HG02840 (cell line): ENCODE results near the gene RUNDC1.
"Not testable (repeated sequence)": the region's sequence is repeated elsewhere in the genome, so short reads cannot be mapped to it uniquely, and the experiment has no call there.

ENCODE experiments used
- ATAC-seq: cut with Tn5 transposase; IDR thresholded peaks from one replicate; pipeline ENCODE4 v1.9.1; 2021; ENCODE audit warnings: mild to moderate bottlenecking, moderate library complexity, moderate number of reproducible peaks; ENCODE audit not compliant: unreplicated experiment, low FRiP score

RUNDC1 gene

GRCh38 chr17:42989726-42990652 lies 9.6 kb downstream of the RUNDC1 start:
- ATAC-seq = no peak

- ATAC-seq = no peak
Measured at GRCh38 chr17:42991471-42991870, 11.1 kb downstream of the RUNDC1 start.

- ATAC-seq = no peak
Measured at GRCh38 chr17:42992872-42993271, 12.5 kb downstream of the RUNDC1 start.

GRCh38 chr17:42993913-42994312 lies 13.5 kb downstream of the RUNDC1 start:
- not testable (repeated sequence) for ATAC-seq

GRCh38 chr17:42997390-42997983 lies 17.1 kb downstream of the RUNDC1 start:
- ATAC-seq = no peak

- ATAC-seq = peak; percentile 88
Measured at GRCh38 chr17:42997984-42998938, 17.9 kb downstream of the RUNDC1 start, which contains the start of gene RPL27. Gene RPL27, plus strand, starts transcription at chr17:42998419. Its CDS starts 332 bp downstream, at chr17:42998751.

- ATAC-seq = no peak
Measured at GRCh38 chr17:42999003-42999525, 18.7 kb downstream of the RUNDC1 start.

GRCh38 chr17:43000894-43001293 lies 20.5 kb downstream of the RUNDC1 start:
- not testable (repeated sequence) for ATAC-seq

GRCh38 chr17:43003542-43004172 lies 23.3 kb downstream of the RUNDC1 start:
- ATAC-seq = no peak

GRCh38 chr17:43006639-43007551 lies 26.5 kb downstream of the RUNDC1 start, which contains the start of gene IFI35:
Gene IFI35, plus strand, starts transcription at chr17:43006784. Its CDS starts 164 bp downstream, at chr17:43006948.
- peak; percentile 81 for ATAC-seq

GRCh38 chr17:43010667-43011308 lies 30.4 kb downstream of the RUNDC1 start:
- no peak for ATAC-seq

GRCh38 chr17:43011728-43012472 lies 31.5 kb downstream of the RUNDC1 start:
- no peak for ATAC-seq

GRCh38 chr17:43013296-43013695 lies 32.9 kb downstream of the RUNDC1 start:
- ATAC-seq = no peak

- ATAC-seq = no peak
Measured at GRCh38 chr17:43014020-43014648, 33.8 kb downstream of the RUNDC1 start.

- no peak for ATAC-seq
Measured at GRCh38 chr17:43014649-43015542, 34.5 kb downstream of the RUNDC1 start.

GRCh38 chr17:43015579-43015978 lies 35.2 kb downstream of the RUNDC1 start:
- no peak for ATAC-seq
